ENCODE results near the gene HSH2D.
A peak's percentile ranks its signal among the peaks of the same experiment; 100 is the strongest.
"Not testable (repeated sequence)": the region's sequence is repeated elsewhere in the genome, so short reads cannot be mapped to it uniquely, and the experiment has no call there.

Gene HSH2D

DNA sequence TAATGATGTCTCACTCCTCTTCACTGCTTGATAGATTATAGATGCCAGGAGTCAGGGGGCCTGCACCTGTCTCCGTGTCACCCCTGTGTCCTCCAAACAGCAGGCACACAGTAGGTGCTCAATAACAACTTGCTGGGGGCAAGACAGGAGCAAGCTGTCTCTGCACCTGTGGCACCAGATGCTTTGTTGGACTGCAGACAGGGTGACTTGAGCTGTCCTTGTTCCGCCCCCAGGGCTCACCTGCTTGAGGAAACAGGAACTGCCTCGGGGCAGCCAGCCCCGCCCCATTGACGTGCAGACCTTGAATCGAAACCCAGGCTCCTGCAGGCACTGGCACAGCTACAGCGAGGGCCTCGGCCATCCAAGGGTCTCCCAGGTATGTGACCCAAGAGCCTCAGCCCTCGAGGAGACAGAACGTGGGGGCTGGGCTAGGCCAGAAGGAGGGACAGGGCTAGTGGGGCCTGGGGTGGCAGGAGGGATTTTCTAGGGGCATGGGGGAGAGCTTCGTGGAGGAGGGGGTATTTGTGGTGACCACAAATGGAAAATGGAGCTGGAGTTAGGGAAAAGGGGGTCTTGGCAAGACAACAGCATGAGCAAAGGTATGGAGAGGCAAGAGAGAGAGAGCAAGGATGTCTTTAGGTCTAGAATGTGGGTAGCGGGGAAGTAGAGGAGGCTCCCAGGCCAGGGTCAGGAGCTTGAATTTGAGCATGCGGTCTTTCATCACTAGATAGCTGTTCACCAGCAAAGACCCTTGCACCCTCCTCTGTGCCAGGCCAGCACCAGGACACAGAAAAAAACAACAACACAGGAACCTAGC lies at the start of gene HSH2D:
TSS of gene HSH2D (plus strand) at position 287 of the 817 bp plus-strand sequence. CDS start 5,066 bp downstream, outside the sequence.
- DNase-seq, result peak; percentile 64

GRCh38 chr19:16094360-16095070 lies 49.0 kb upstream of the HSH2D start:
- no peak for DNase-seq

- no peak for DNase-seq
Observed at GRCh38 chr19:16095071-16095571, 48.4 kb upstream of the HSH2D start.

DNA sequence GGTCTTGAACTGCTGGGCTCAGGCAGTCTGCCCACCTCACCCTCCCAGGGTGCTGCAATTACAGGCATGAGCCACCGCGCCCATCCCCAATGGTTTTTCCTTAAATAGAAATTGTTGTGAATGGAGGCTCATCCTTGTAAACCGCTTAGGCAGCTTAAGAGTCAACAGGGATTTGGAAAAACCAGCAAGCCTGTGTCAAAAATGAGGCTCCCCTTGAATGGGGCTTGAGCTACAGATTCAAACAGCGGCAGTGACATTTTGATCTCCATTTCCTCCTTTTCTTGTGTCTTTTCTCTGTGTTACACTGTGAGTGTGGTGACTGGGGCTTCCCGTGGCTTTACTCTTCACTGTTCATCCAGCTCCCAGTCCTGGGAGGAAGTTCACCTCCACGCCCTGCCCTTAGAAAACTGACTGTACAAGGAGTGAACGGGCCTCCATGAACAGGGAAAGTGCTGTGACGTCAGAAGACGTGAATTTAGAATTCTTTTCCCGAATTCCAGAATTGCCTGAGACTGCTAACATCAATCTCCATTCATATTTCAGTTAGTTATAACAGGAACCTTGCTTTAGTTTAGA lies 47.1 kb upstream of the HSH2D start:
- DNase-seq, result no peak

DNA sequence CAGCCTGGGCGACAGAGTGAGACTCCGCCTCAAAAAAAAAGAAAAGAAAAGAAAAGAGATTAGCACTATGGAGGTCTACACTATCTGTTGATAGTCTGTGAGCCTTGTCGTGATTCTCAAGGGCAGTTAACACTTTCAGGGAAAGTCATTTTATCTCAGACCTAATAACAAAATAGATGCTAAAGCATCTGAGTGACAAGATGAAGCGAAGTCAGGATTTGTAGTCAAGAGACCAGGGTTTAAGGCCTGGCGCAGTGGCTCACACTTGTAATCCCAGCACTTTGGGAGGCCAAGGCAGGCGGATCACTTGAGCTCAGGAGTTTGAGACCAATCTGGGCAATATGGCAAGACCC lies 45.1 kb upstream of the HSH2D start:
- no peak for DNase-seq

DNA sequence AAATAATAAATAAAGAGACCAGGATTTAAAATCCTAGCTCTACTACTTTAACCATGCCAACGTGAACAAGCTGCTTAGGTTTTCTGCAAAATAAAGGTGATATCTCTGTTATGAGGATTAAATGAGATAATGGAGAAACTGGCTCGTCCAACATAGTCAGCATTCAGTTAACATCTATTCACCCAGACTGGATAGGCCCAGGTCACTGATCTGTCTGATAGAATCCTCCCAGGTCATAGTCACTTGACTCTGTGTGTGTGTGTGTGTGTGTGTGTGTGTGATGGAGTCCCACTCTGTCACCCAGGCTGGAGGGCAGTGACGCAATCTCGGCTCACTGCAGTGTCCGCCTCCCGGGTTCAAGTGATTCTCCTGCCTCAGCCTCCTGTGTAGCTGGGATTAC lies 44.7 kb upstream of the HSH2D start:
- no peak for DNase-seq

DNA sequence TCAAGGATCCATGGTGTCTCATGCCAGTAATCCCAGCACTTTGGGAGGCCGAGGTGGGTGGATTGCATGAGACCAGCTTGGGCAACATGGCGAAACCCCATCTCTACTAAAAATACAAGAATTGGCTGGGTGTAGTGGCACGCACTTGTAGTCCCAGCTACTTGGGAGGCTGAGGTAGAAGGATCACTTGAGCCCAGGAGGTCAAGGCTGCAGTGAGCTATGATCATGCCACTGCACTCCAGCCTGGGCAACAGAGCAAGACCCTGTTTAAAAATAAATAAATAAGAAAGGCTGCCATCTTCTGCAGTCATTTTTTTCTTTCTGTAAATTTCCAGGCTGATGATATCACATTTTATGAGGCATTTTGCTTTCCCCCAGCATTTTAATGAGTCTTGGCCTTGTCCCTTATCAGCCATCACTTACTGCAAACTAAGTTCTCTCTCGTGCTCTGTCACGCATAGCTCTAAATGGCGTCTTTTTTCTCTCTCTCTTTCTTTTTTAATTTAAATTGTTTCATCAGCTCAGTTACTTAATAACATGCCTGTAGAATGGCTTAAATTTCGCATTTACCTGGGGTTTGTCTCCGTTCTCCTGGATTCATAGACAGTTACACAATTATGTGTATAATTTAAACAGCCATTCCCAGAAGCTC lies 44.0 kb upstream of the HSH2D start:
- not testable (repeated sequence) for DNase-seq

DNA sequence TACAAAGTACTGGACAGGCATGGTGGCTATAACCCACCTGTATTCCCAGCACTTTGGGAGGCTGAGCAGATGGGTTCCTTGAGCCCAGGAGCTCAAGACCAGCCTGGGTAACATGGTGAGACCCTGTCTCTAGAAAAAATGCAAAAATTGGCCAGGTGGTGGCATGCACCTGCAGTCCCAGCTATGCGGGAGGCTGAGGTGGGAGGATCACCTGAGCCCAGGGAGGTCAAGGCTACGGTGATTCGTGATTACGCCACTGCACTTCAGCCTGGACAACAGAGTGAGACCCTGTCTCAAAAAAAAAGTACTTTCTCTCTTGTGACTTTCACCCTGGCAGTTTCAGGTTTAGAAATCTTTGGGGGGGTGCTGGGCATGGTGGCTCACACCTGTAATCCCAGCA lies 43.0 kb upstream of the HSH2D start:
- DNase-seq, result no peak

GRCh38 chr19:16104722-16105121 lies 38.8 kb upstream of the HSH2D start:
- DNase-seq, result no peak

- no peak for DNase-seq
Observed at GRCh38 chr19:16106121-16106520, 37.4 kb upstream of the HSH2D start.

- DNase-seq, result peak; percentile 99
Observed at GRCh38 chr19:16111160-16111908, 32.2 kb upstream of the HSH2D start, which contains the start of gene RAB8A. TSS of gene RAB8A (plus strand) at chr19:16111889. CDS start at chr19:16111902, 13 bp downstream.

GRCh38 chr19:16111909-16112752 lies 31.4 kb upstream of the HSH2D start:
- DNase-seq, result no peak

DNA sequence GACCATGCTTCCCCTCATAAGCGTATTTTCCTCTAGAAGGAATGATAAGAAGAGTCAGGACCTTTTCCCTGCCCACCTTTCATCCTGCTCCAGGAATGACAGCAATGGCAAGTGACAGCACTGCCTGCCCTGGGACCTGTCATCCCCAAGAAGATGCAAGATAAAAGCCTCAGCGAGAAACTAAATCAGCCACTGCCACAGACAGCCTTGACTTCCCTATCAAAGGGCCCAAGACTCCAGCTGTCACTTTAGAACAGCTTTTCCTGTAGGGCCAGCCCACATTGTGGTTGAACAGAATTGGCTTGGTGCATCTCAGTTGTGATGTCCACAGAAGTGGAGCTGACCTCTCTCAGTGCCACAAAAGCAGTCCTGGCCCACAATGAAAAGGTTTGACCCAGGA lies 30.7 kb upstream of the HSH2D start:
- DNase-seq, result no peak

- DNase-seq, result no peak
Observed at GRCh38 chr19:16113727-16114126, 29.8 kb upstream of the HSH2D start.

GRCh38 chr19:16115301-16116039 lies 28.0 kb upstream of the HSH2D start:
- no peak for DNase-seq

GRCh38 chr19:16116067-16116466 lies 27.4 kb upstream of the HSH2D start:
- DNase-seq, result no peak

DNA sequence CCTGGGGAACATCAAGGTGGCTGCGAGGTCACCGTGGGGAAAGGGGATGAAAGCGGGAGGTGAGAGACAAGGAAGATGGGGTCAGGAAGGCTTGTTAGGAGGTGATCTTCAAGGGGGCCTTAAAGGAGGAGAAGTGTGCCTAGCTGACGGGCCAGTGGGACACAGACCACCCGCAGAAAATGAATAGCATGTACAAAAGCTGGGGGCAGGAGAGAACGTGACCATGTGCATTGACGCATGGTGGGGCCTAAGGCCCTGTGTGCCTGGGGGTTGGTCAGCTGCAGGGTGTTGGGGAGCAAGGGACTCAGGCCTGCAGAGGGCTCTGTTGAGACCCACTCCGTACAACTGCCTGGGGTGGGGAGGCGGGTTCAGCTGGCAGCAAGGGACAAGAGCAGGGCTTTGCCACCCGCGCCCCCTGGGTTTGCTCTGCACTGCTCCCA lies 25.9 kb upstream of the HSH2D start:
- DNase-seq, result no peak

DNA sequence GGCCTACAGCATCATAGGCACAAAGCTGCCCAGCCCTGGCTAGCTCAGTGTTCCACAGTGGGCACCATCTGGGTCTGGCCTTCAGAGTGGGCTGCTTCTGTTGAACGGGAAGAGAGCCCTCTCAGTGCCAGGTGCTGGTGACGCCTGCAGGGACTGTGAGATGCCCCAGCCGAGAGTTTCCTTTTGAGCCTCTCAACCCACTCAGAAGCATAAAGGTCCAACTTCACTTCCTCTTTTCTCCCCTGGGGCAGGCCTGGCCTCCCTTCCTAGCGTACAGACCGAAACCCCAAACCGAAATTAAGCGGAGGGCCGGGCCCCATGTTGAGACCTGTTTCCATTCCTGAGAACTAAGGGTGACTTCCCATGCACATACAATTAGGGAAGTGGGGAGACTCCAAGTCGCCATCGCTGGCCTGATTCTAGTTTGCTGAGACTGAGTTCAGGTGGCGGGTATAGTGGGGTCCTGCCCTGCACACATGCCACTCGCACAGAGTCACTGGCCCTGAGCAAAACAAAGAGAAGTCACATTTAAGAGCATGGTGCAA lies 24.9 kb upstream of the HSH2D start:
- peak; percentile 18 for DNase-seq

- DNase-seq, result not testable (repeated sequence)
Observed at GRCh38 chr19:16119075-16119857, 24.2 kb upstream of the HSH2D start.

All from stimulated activated CD4-positive, alpha-beta T cell treated with anti-CD3 and anti-CD28 coated beads, Interleukin-12 subunit alpha, Interleukin-12 subunit beta, amount 100 ng/mL, for 4 hours (primary cell).